ENCODE data around the gene NPAS3.

NPAS3 gene

GRCh38 chr14:33848706-33849454 lies 910.2 kb downstream of the NPAS3 start:
- DNase-seq, result peak; percentile 53 to 74 (median 54)

- no peak for DNase-seq
Measured at GRCh38 chr14:33849455-33849801, 910.7 kb downstream of the NPAS3 start.

DNA sequence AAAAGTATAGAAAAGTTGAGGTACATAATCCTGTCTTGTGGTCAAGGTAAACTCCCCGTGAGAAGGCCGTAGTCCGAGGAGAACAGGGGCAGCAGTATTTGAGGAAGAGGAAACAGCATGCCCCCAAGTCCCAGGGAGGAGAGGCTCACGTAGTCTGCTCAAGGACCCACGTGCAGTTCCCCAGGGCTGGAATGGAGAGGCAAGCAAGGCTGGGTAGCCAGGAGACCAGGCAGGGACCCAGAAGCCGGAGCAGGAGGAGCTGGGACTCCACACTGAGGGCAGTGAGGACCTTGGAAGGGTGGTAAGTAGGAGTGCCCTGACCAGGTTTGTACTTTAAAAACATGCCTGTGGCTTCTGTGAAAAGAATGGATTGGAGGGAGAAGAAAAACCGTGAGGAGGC lies 912.1 kb downstream of the NPAS3 start:
- no peak for DNase-seq

DNA sequence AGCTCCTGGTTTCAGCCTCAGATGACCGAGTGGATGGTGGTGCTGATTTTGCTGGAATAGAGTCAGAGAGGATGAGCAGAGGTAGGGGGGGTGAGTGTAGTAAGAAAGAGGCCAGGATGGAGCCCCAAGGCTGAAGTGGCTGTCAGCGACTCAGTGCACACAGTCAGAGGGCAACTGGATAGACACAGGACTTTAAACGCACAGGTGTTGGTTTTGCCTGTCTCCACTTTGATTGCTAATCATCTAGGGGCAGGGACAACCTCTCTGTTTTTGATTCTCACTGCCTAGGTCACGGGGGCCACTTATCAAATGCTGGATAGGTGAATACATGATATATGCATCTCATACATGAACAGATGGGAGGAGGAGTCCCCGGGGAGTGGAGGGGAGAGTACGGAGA lies 912.7 kb downstream of the NPAS3 start:
- DNase-seq, result no peak

GRCh38 chr14:33851931-33852330 lies 913.3 kb downstream of the NPAS3 start:
- DNase-seq, result no peak
